Tibial nerve (tissue), 4 donors: Measurements from ENCODE around the gene ZDHHC11.

Experiments used
- EP300 ChIP-seq, 2 donors: sonication (generic); formaldehyde crosslinking; IDR thresholded peaks; one replicate each; pipeline ENCODE4 v1.6.1; 2017; ENCODE audit warnings: antibody characterized with exemption in 2 of 2, mild to moderate bottlenecking in 1 of 2
- TF ChIP-seq, protein P1 (sequence below), 5 experiments: fragments of 200-600 bp in 3 of 5; fragments of 450-650 bp in 2 of 5; sonication (generic) in 3 of 5; IDR thresholded peaks; one replicate each; pipeline ENCODE4 v1.5.1; 2016 to 2019; ENCODE audit warnings: antibody characterized with exemption in 5 of 5, mild to moderate bottlenecking in 3 of 5, moderate library complexity in 2 of 5

DNA sequence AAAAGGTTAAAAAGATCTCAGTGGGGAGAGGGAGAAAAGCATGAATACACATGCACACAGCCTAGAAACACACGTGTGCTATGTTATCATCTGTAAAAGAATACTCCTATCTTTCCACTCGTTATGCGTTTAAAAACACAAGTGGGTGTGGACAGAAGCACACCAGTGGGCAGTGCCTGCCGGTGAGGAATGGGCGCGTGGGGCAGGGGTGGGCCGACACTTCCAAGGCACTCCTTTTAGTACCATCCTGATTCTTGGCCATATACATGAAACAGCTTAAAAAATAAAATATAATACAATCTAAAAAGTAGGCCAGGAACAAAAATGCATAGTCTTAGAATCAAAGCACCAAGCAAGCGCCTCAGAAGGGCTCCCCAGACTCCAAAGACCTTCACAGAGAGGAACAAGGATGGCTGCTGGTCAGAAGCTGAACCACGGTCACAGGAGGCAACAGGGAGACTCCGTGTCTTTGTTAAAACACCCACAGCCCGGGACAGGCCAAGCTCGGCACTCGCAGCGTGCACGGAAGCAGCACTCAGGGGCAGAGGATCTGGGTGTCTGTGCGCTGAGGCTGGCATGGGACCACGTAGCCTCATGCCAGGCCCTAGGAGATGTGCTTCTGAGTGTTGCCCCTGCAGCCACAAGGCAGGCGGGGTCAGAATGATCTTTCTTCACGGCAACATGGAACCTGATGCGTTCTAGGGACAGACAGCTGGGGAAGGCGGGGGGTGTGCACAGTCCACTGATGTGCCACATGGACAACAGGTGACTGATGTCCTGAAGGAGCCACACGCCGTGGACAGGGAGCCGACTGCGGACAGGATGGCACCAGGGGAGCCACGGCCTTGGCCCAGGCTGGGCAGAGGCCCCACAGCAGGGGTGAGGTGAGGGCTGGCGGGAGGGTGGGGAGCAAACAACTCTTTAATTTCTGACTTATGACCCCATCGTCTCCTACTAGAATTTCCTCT, 25.9 kb upstream of the ZDHHC11 start:
- TF ChIP-seq, protein P1, sequence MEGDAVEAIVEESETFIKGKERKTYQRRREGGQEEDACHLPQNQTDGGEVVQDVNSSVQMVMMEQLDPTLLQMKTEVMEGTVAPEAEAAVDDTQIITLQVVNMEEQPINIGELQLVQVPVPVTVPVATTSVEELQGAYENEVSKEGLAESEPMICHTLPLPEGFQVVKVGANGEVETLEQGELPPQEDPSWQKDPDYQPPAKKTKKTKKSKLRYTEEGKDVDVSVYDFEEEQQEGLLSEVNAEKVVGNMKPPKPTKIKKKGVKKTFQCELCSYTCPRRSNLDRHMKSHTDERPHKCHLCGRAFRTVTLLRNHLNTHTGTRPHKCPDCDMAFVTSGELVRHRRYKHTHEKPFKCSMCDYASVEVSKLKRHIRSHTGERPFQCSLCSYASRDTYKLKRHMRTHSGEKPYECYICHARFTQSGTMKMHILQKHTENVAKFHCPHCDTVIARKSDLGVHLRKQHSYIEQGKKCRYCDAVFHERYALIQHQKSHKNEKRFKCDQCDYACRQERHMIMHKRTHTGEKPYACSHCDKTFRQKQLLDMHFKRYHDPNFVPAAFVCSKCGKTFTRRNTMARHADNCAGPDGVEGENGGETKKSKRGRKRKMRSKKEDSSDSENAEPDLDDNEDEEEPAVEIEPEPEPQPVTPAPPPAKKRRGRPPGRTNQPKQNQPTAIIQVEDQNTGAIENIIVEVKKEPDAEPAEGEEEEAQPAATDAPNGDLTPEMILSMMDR (IDR thresholded peaks at IDR 0.05), result no peak
- TF ChIP-seq EP300 (IDR thresholded peaks at IDR 0.05), result no peak
